HG03378 (cell line): ENCODE data around the gene OR52L1.
"Not testable (repeated sequence)": the region's sequence is repeated elsewhere in the genome, so short reads cannot be mapped to it uniquely, and the experiment has no call there.

Experiments
- ATAC-seq: cut with Tn5 transposase; IDR thresholded peaks from one replicate; pipeline ENCODE4 v1.9.1; 2021; ENCODE audit warnings: mild to moderate bottlenecking, moderate library complexity; ENCODE audit not compliant: unreplicated experiment

OR52L1 gene

GRCh38 chr11:5986885-5987284 is at the start of gene OR52L1:
Gene OR52L1 (minus strand): TSS chr11:5986985. CDS start chr11:5986930, 55 bp downstream.
- no peak for ATAC-seq

GRCh38 chr11:6030708-6031405 is 44.1 kb upstream of the OR52L1 start, which contains the start of gene OR56A1:
Gene OR56A1 (minus strand): TSS chr11:6030758. CDS start chr11:6027692, 3,066 bp downstream.
- no peak for ATAC-seq

- no peak for ATAC-seq
Measured at GRCh38 chr11:6027501-6027900, 40.7 kb upstream of the OR52L1 start.

GRCh38 chr11:6025056-6025455 is 38.3 kb upstream of the OR52L1 start:
- no peak for ATAC-seq

- ATAC-seq, result no peak
Measured at GRCh38 chr11:6022956-6023355, 36.2 kb upstream of the OR52L1 start.

- no peak for ATAC-seq
Measured at GRCh38 chr11:6013042-6013441, 26.3 kb upstream of the OR52L1 start.

GRCh38 chr11:6012035-6012668 is 25.4 kb upstream of the OR52L1 start:
- ATAC-seq, result no peak

- ATAC-seq, result no peak
Measured at GRCh38 chr11:6006846-6007245, 20.1 kb upstream of the OR52L1 start, which contains the start of gene OR56A4. Gene OR56A4 (minus strand): TSS chr11:6006946. CDS start chr11:6002992, 3,954 bp downstream.

GRCh38 chr11:6006395-6006794 is 19.6 kb upstream of the OR52L1 start:
- ATAC-seq, result no peak

- ATAC-seq, result no peak
Measured at GRCh38 chr11:6002202-6002699, 15.5 kb upstream of the OR52L1 start.

GRCh38 chr11:5994791-5995190 is 8.0 kb upstream of the OR52L1 start:
- ATAC-seq, result no peak

- ATAC-seq, result no peak
Measured at GRCh38 chr11:5992604-5993251, 5.9 kb upstream of the OR52L1 start.

GRCh38 chr11:5992150-5992549 is 5.4 kb upstream of the OR52L1 start:
- no peak for ATAC-seq

GRCh38 chr11:5989203-5989602 is 2.4 kb upstream of the OR52L1 start:
- no peak for ATAC-seq

- no peak for ATAC-seq
Measured at GRCh38 chr11:5983443-5983842, 3.3 kb downstream of the OR52L1 start.

- ATAC-seq, result no peak
Measured at GRCh38 chr11:5973530-5973929, 13.3 kb downstream of the OR52L1 start.

GRCh38 chr11:5968394-5968793 is 18.4 kb downstream of the OR52L1 start, which contains the start of gene OR56A5:
Gene OR56A5 (minus strand): TSS chr11:5968494. CDS start chr11:5968494, 0 bp downstream.
- ATAC-seq, result no peak

- ATAC-seq, result no peak
Measured at GRCh38 chr11:5967708-5968107, 19.1 kb downstream of the OR52L1 start.

GRCh38 chr11:5966958-5967357 is 19.8 kb downstream of the OR52L1 start:
- no peak for ATAC-seq

GRCh38 chr11:5960704-5961320 is 26.0 kb downstream of the OR52L1 start:
- ATAC-seq, result not testable (repeated sequence)

- ATAC-seq, result no peak
Measured at GRCh38 chr11:5955586-5955985, 31.2 kb downstream of the OR52L1 start.
